Karpas-422 (cell line): ENCODE measurements around the gene IL36B. TPM values are rescaled to one million over a fixed set of nuclear protein-coding genes. Genes with fewer than 3 reads are reported as not detected.

Source experiments
- DNase-seq: peaks from one replicate; pipeline ENCODE4 v3.0.0-alpha.2; 2015
- H2AFZ ChIP-seq: fragments of 200-600 bp; sonication (generic); 2 replicates; pipeline ENCODE4 v1.6.1; 2014; ENCODE audit warnings: antibody characterized with exemption, low read length, mixed read lengths
- H3K27ac ChIP-seq: fragments of 200-600 bp; sonication (generic); 2 replicates; pipeline ENCODE4 v1.5.1; 2014; ENCODE audit warnings: mild to moderate bottlenecking, low read length, moderate library complexity
- H3K27me3 ChIP-seq: fragments of 200-600 bp; sonication (generic); 2 replicates; pipeline ENCODE4 v1.6.1; 2014; ENCODE audit warnings: low read length, mixed read lengths
- H3K36me3 ChIP-seq: fragments of 200-600 bp; sonication (generic); 2 replicates; pipeline ENCODE4 v1.6.1; 2014; ENCODE audit warnings: low read length, mixed read lengths; ENCODE audit not compliant: insufficient read depth
- H3K4me1 ChIP-seq: fragments of 200-600 bp; sonication (generic); 2 replicates; pipeline ENCODE4 v1.6.1; 2014; ENCODE audit warnings: mild to moderate bottlenecking, low read length, mixed read lengths
- H3K4me2 ChIP-seq: fragments of 200-600 bp; sonication (generic); 2 replicates; pipeline ENCODE4 v1.6.1; 2014; ENCODE audit warnings: low read length, low read depth, mild to moderate bottlenecking; ENCODE audit not compliant: poor library complexity, severe bottlenecking
- H3K4me3 ChIP-seq: fragments of 200-600 bp; sonication (generic); 2 replicates; pipeline ENCODE4 v1.5.1; 2014; ENCODE audit warnings: mild to moderate bottlenecking, antibody characterized with exemption, low read length, mixed read lengths
- H3K79me2 ChIP-seq: fragments of 200-600 bp; sonication (generic); 2 replicates; pipeline ENCODE4 v1.6.1; 2014; ENCODE audit warnings: mild to moderate bottlenecking, low read length, mixed read lengths
- H3K9ac ChIP-seq: fragments of 200-600 bp; sonication (generic); 2 replicates; pipeline ENCODE4 v1.6.0; 2014; ENCODE audit warnings: low read length
- H3K9me2 ChIP-seq: fragments of 200-600 bp; sonication (generic), shearing (Covaris generic); replicated peaks from 2 replicates; pipeline ENCODE4 v1.6.0; 2014; ENCODE audit warnings: mild to moderate bottlenecking, low read length, moderate library complexity; ENCODE audit not compliant: insufficient read depth
- H3K9me3 ChIP-seq: fragments of 300-700, 200-600 bp; sonication (generic); 2 replicates; pipeline ENCODE4 v1.6.1; 2014; ENCODE audit warnings: low read length, mixed read lengths
- H4K20me1 ChIP-seq: fragments of 200-600 bp; sonication (generic); 2 replicates; pipeline ENCODE4 v1.6.1; 2014; ENCODE audit warnings: mild to moderate bottlenecking, antibody characterized with exemption, low read length, low read depth; ENCODE audit not compliant: insufficient read depth
- total RNA-seq: library from RNA; depleted of rRNA; stranded (reverse); fragments of >200 nt; shearing (Covaris generic); gene quantifications from 2 replicates; pipeline ENCODE4 v1.2.3, GENCODE V29; 2014; ENCODE audit warnings: low replicate concordance

Gene IL36B
- total RNA-seq, 1 experiment from 2014 or later, result not detected

DNA sequence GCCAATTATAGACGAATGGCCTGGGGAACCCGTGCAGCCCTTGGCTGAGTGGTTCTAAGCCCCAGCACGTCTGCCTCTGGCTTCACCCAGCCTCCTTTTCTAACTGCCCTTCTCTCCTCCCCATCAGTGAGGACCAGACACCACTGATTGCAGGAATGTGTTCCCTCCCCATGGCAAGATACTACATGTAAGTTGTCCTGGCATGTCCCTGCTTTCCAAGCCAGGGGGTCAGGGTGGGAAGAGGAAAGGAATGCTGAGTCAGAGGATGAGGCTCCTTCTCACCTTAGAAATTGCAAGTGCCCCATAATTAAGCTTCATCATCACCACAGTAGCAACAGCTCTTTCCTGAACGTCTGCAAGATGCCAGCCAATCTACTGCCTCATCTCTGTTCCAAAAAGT is 19.9 kb upstream of the IL36B start:
- Histone ChIP-seq H3K79me2 (no peaks in the 10 kb centered on the region), H3K4me3 (no peak overlapping the region), H4K20me1 (no peaks in the 10 kb centered on the region), H3K4me1 (no peaks in the 10 kb centered on the region), H3K27me3 (no peaks in the 10 kb centered on the region), H3K9me3 (no peaks in the 10 kb centered on the region), H3K4me2 (no peak overlapping the region), H3K36me3 (no peaks in the 10 kb centered on the region), H3K27ac (no peak overlapping the region), H3K9ac (no peak overlapping the region), H3K9me2 (no peaks in the 10 kb centered on the region), H2AFZ (no peak overlapping the region)
- DNase-seq, result no peak

DNA sequence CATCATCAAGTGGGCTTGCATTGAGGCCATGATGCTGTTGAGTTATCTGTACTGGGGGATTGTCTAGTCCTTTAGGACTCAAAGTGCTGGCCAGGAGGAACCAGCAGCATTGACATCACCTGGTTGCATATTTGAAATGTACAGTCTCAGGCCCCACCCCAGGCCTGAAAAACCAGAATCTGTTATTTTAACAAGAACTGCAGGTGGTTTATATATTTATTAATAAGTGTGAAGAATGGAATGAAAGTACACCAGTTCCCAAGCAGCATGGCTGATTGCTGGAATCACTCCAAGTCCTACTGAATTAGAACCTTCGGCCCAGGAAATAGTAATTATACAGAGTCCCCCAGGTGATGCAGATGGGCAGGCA is 17.9 kb upstream of the IL36B start:
- no peak overlapping the region for H3K4me3 ChIP-seq
- DNase-seq, result no peak

DNA sequence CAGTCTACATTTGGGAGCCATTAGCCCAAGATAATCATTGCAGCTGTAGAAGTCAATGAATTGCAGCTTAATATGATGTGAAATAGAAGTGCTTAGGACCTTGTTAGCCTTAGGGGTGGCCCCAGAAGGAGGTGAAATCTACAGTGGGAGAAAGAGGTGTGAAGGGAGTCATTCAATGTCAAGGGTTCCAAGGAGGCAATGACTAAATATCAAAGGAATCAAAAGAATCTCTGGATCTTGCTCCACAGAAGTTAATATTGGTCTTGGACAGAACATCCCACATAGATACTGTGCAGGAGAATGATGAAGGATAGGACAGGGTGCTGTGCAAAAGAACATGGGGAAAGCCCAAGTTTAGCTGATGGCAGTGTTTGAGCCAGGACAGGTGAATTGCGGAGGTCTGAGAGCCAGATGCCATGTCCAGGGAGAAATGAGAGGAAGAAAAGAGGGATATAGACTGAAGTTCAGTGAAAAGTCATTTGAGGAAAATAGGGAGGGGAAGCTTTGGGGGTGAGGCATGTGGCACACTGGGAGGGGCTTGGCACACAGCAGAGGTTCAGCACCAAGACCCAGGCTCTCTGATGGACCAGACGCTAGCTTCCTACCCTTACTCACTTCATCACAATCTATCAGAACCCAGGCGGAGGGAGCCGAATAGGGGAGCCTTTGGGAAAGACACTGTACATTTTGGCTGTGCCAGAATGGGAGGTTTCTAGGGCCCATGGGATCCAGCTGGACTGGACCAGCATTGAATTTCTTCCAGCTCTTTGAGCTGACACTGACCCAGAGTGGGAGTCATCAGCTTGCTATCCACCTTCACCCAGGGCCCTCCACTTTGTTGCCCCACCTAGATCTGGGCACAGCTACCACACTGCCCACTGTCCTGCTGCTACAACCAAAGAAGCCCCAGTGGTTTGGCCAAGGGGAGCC is 17.3 kb upstream of the IL36B start:
- Histone ChIP-seq H3K4me3 (no peak overlapping the region), H2AFZ (no peak overlapping the region), H3K27ac (no peak overlapping the region), H3K4me2 (no peak overlapping the region), H3K4me1 (no peaks in the 10 kb centered on the region), H3K79me2 (no peaks in the 10 kb centered on the region), H3K9me3 (no peaks in the 10 kb centered on the region), H3K9me2 (no peaks in the 10 kb centered on the region), H3K36me3 (no peaks in the 10 kb centered on the region), H3K9ac (no peak overlapping the region), H3K27me3 (no peaks in the 10 kb centered on the region), H4K20me1 (no peaks in the 10 kb centered on the region)
- no peak for DNase-seq

More for the DNA sequence above, 17.9 kb upstream of the IL36B start:
- no peaks in the 10 kb centered on the region for H3K9me2 ChIP-seq
- no peak overlapping the region for H2AFZ ChIP-seq
- H3K27me3 ChIP-seq, result no peaks in the 10 kb centered on the region
- no peaks in the 10 kb centered on the region for H3K79me2 ChIP-seq
- H3K9ac ChIP-seq, result no peak overlapping the region
- no peaks in the 10 kb centered on the region for H4K20me1 ChIP-seq
- H3K9me3 ChIP-seq, result no peaks in the 10 kb centered on the region
- H3K27ac ChIP-seq, result no peak overlapping the region
- no peaks in the 10 kb centered on the region for H3K36me3 ChIP-seq
- H3K4me2 ChIP-seq, result no peak overlapping the region
- no peaks in the 10 kb centered on the region for H3K4me1 ChIP-seq

DNA sequence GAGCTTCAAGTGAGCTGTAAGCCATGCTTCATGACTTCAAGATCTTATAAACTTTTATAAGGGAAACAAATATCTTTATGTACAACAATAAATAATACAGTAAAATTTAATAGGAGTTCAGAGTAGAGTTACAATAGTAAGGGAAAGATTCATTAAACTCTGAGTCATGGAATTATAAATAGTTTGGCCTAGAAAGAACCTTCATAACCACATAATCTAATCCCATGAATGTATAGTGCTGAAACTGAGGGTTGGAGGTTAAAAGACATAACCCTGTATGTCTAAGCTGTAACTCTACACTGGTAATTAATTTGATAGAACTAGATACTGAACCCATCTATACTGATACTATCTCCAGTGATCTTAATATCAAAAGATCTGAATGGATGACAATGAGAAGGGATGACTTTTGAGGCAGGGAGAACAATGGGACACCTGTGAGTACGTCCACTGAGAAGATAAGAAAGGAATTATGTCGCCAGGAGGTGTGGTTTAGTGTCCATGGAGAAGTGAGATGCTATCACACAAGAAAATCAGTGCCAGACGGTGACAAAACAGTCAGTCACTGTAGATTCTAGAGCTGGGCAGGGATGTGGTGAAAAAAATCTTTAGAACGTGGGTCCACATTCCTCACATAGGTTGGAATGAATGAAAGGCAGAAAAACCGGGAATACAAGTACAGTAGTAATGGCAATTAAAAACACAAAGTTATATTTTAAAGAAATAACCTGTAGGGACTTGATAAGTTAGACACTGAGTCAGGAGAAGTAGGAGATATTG is 16.2 kb upstream of the IL36B start:
- Histone ChIP-seq H4K20me1 (no peaks in the 10 kb centered on the region), H2AFZ (no peak overlapping the region), H3K27me3 (no peaks in the 10 kb centered on the region), H3K4me1 (no peaks in the 10 kb centered on the region), H3K9me2 (no peaks in the 10 kb centered on the region), H3K9ac (no peak overlapping the region), H3K4me2 (no peak overlapping the region), H3K9me3 (no peaks in the 10 kb centered on the region), H3K4me3 (no peak overlapping the region), H3K27ac (no peak overlapping the region), H3K79me2 (no peaks in the 10 kb centered on the region), H3K36me3 (no peaks in the 10 kb centered on the region)
- no peak for DNase-seq

DNA sequence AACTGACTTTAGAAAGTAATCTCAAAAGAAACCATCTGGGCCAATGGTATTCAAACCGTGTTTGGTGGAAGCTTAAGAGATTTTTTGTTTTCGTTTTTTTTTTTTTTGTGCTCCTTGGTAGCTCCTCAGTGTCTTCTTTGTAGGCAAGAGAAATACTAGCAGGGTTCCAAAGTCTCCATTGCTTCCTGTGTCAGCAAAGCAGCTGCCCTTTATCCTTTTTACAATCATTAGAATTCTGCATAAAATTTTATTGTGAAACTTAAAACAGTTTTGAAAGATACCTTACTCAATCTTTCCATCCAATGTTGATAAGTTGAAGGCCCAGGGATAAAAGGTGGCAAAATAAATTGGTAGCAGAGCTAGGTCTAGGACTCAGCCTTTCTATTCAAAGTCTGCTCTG is 15.6 kb upstream of the IL36B start:
- H3K36me3 ChIP-seq, result no peaks in the 10 kb centered on the region
- H3K79me2 ChIP-seq, result no peaks in the 10 kb centered on the region
- no peak overlapping the region for H2AFZ ChIP-seq
- no peaks in the 10 kb centered on the region for H3K9me2 ChIP-seq
- no peak overlapping the region for H3K9ac ChIP-seq
- no peaks in the 10 kb centered on the region for H3K9me3 ChIP-seq
- H4K20me1 ChIP-seq, result no peaks in the 10 kb centered on the region
- no peak overlapping the region for H3K4me3 ChIP-seq
- no peaks in the 10 kb centered on the region for H3K27me3 ChIP-seq
- no peaks in the 10 kb centered on the region for H3K4me1 ChIP-seq
- no peak overlapping the region for H3K27ac ChIP-seq
- H3K4me2 ChIP-seq, result no peak overlapping the region
- no peak for DNase-seq

DNA sequence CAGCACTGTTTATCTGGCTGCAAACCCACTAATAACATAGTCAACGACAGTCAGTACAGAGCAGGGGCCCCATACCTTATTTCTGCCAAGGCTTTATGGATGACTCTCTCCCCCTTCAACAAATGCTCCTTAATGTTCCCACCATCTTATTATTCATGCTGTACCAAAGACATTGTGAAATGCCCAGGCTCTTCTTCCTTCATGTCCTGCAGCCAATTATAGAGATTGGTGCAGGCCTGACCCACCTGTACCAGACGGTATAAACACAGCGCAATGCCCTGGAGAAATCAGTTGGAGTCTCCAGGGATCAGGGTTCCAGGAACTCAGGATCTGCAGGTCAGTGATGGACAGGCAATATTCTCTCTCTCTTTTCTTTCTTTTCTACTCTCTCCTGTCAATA is 15.0 kb upstream of the IL36B start, which contains the start of gene IL1F10:
Gene IL1F10 (plus strand): TSS at position 290 of the 400 bp plus-strand sequence. CDS start 4,769 bp downstream, outside the sequence.
- Histone ChIP-seq H3K4me1 (no peaks in the 10 kb centered on the region), H4K20me1 (no peaks in the 10 kb centered on the region), H2AFZ (no peak within 1 kb of the TSS), H3K27ac (no peak within 1 kb of the TSS), H3K27me3 (no peaks in the 10 kb centered on the region), H3K9me2 (no peaks in the 10 kb centered on the region), H3K9me3 (no peaks in the 10 kb centered on the region), H3K4me3 (no peak within 1 kb of the TSS), H3K79me2 (no peaks in the 10 kb centered on the region), H3K9ac (no peak within 1 kb of the TSS), H3K4me2 (no peak within 1 kb of the TSS), H3K36me3 (no peaks in the 10 kb centered on the region)
- no peak for DNase-seq

DNA sequence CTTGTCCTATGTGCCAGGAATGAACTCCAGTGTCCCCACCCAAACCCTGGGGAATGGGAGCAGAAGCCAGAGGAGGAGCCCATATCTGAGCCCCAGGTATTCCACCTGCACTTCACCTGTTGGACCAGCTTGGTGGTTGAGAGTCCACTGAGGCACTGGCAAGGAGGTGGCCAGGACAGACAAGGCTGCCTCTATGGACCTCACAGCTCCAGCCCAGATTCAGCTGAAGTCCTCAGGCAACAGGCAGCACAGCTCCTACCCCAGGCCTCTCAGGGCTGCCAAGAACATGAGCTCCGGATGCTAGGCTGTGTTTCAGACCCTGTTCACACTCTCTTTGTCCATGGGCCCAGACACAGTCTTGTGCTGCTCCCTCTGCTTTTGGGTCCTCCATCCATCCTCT is 12.2 kb upstream of the IL36B start:
- no peaks in the 10 kb centered on the region for H4K20me1 ChIP-seq
- no peaks in the 10 kb centered on the region for H3K27me3 ChIP-seq
- H3K79me2 ChIP-seq, result no peaks in the 10 kb centered on the region
- no peaks in the 10 kb centered on the region for H3K4me1 ChIP-seq
- no peak overlapping the region for H3K4me2 ChIP-seq
- no peaks in the 10 kb centered on the region for H3K9me2 ChIP-seq
- no peak for DNase-seq
- no peak overlapping the region for H3K4me3 ChIP-seq
- H3K9me3 ChIP-seq, result no peaks in the 10 kb centered on the region
- H3K27ac ChIP-seq, result no peak overlapping the region
- H3K36me3 ChIP-seq, result no peaks in the 10 kb centered on the region
- no peak overlapping the region for H3K9ac ChIP-seq
- H2AFZ ChIP-seq, result no peak overlapping the region

DNA sequence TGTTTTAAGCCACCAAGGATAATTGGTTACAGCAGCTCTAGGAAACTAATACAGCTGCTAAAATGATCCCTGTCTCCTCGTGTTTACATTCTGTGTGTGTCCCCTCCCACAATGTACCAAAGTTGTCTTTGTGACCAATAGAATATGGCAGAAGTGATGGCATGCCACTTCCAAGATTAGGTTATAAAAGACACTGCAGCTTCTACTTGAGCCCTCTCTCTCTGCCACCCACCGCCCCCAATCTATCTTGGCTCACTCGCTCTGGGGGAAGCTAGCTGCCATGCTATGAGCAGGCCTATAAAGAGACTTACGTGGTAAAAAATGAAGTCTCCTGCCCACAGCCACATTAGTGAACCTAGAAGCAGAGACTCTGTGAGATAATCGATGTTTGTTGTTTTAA is 11.6 kb upstream of the IL36B start:
- DNase-seq, result no peak

More for the DNA sequence above, 11.6 kb upstream of the IL36B start:
- H3K79me2 ChIP-seq, result no peaks in the 10 kb centered on the region
- no peak overlapping the region for H3K27ac ChIP-seq
- no peaks in the 10 kb centered on the region for H4K20me1 ChIP-seq
- H3K27me3 ChIP-seq, result no peaks in the 10 kb centered on the region
- H3K4me1 ChIP-seq, result no peaks in the 10 kb centered on the region
- H3K9ac ChIP-seq, result no peak overlapping the region
- H3K9me2 ChIP-seq, result no peaks in the 10 kb centered on the region
- H3K4me2 ChIP-seq, result no peak overlapping the region
- H2AFZ ChIP-seq, result no peak overlapping the region
- no peaks in the 10 kb centered on the region for H3K36me3 ChIP-seq
- no peaks in the 10 kb centered on the region for H3K9me3 ChIP-seq
- no peak overlapping the region for H3K4me3 ChIP-seq
